Suppressor macrophage treated with lipopolysaccharide for 4 hours (primary cell): Measurements from ENCODE around the gene RARG.
A peak's percentile ranks its signal among the peaks of the same experiment; 100 is the strongest.
"Not testable (repeated sequence)": the region's sequence is repeated elsewhere in the genome, so short reads cannot be mapped to it uniquely, and the experiment has no call there.

ENCODE experiments used
- DNase-seq: peaks from one replicate; pipeline ENCODE4 v3.0.0-alpha.2; 2020

Gene RARG

DNA sequence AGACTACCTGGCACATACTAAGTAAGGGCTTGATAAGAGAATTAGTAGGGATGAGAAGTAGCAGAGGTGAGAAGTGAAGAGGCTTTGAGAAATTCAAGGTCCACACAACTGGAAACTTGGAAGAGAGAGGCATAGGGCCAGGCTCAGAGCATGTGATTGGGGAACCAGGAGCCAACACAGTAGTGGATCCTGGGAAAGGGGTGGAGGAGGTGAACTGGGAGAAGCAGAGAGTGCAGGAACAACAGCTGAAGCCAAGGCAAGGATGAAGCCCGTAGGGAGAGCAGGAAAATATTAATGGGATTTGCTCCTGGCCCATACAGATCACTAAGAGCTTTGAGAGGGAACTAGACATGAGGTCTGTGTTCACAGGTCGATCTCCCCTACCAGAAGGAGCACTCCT, 23.6 kb downstream of the RARG start:
- DNase-seq = no peak

DNA sequence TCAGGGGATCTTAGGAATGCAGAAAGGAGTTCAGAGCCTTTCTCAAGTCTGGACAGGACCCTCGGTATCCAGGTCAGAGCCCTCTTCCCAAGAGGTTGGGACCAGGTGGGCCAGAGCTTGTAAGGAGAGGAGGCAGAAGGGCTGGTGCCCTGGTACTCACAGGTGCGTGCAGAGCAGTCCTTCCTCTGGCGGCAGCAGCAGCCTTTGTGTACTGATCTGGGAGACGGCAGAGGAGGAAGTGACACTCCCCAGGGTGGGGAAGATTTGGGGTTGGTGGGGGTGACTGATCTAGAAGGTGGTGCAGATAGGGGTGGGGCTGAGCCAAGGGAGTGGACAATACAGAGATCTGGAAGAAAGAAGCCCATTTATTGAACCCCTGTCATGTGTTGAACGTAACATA, 25.0 kb downstream of the RARG start, which contains the start of gene ITGB7:
Gene ITGB7 (minus strand): TSS at position 210 of the 400 bp plus-strand sequence. CDS start 6,808 bp downstream, outside the sequence.
- peak; percentile 40 for DNase-seq

DNA sequence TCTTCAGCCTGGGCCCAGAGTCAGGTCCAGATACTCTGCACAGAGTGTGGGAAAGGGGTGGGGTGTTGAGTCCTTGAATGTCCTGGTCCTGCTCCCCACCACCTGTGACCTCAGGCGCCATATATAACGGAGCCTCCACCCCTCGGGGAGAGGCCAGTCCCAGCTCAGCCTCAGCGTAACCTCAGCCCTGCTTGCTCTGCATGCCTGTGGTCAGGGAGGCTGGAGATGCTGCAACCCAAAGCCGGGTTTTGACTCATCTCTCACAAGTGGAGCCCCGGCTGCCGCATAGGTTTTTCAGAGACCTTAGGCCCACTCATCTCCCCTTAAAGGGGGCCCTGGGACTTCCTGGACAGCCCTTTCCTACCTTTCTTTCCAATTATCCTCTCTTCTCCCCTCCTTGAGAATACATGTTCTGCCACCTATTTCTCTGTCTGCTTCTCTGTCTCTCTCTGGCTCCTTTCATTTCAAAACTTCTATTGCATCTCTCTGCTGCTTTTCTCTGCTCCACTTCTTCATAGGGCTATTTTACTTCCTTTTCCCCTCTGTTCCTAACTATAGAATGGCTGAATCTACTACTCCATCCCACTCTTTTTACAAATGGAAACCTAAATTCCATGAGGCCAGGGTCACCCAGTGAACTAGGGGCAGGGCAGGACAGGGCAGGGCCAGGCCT, 26.1 kb downstream of the RARG start:
- peak; percentile 87 for DNase-seq

- DNase-seq = peak; percentile 76
These were observed 27.7 kb downstream of the RARG start for GRCh38 chr12:53204351-53204750.

DNA sequence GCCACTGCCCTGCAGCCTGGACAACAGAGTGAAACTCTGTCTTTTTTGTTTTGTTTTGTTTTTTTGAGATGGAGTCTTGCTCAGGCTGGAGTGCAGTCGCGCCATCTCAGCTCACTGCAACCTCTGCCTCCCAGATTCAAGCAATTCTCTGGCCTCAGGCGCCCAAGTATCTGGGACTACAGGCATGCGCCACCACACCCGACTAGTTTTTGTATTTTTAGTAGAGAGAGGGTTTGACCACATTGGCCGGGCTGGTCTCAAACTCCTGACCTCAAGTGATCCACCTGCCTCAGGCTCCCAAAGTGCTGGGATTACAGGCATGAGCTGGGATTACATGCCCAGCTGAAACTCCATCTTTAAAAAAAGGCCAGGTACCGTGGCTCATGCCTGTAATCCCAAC, 29.7 kb downstream of the RARG start:
- not testable (repeated sequence) for DNase-seq

- DNase-seq = no peak
These were observed 30.4 kb downstream of the RARG start for GRCh38 chr12:53201639-53202038.

GRCh38 chr12:53201177-53201541, 30.9 kb downstream of the RARG start:
- no peak for DNase-seq

DNA sequence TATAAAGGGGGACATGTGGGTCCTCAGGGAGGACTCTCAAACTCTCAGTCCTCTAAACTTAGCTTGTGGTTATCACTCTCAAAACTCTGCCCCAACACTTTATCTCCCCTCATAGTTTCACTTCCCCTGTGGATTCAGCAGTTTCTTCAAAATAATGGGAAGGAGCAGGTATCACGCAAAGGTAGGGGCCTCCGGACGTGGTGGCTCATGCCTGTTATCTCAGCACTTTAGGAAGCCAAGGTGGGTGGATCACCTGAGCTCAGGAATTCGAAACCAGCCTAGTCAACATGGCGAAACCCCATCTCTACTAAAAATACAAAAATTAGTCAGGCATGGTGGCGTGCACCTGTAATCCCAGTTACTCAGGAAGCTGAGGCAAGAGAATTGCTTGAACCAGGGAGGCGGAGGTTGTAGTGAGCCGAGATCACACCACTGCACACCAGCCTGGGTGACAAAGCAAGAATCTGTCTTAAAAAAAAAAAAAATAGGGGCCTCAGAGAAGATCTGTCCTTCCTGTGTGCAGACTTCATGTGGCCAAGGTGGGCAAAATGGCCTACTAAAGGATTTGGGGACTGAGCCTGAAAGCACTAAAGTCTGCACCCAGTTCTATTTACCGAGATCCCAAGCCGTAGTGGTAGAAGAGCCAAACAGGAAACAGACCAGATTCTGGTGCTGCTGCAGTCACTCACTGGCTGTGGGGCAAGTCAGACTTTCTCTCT, 31.4 kb downstream of the RARG start:
- peak; percentile 50 for DNase-seq

DNA sequence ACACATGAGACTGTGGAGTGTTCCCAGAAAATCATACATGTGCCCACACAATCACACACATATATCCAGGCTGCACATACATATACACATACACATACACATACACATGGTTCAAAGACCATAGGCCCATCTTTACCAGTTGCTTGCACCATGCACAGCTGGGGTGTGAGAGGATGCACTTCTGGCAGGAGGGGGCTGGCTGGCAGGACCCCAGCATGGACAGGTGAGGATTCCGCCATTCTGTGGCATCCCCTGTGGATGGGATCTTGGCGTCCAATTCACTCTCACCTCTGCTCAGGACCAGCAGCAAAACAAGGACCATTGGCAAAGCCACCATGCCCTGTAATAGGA, 31.9 kb downstream of the RARG start:
- no peak for DNase-seq

- no peak for DNase-seq
These were observed 32.3 kb downstream of the RARG start for GRCh38 chr12:53199700-53200099.

GRCh38 chr12:53198486-53199110, 33.4 kb downstream of the RARG start:
- no peak for DNase-seq

DNA sequence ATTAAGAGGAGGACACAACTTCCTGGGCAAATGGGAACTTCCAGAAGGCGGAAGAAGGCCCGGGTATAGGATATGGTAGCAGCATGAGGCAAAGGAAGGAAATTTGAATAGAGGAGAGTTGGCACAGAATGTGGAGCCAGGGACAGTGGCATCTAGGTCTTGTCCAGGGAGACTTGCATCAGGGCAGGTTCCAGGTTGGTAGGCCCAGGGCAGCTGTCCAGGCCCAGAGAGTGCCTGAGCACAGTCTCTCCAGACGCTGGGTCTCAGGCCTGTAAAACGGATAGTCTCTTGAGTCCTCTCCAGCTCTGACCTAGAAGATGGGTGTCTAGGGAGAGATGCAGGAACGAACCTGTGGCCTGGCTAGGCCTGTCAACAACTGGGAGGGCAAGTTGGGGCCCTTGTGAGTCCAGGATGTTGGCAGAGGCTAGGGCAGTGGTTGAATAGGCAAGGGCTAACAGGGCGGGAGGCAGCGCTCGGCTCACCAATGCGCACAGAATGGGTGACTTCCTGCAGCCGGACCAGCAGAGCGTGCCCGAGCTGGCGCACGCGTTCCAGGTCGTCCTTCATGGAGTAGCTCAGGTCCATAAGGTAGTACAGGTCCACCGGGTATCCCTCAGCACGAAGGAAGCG, 34.9 kb downstream of the RARG start:
- DNase-seq = no peak

DNA sequence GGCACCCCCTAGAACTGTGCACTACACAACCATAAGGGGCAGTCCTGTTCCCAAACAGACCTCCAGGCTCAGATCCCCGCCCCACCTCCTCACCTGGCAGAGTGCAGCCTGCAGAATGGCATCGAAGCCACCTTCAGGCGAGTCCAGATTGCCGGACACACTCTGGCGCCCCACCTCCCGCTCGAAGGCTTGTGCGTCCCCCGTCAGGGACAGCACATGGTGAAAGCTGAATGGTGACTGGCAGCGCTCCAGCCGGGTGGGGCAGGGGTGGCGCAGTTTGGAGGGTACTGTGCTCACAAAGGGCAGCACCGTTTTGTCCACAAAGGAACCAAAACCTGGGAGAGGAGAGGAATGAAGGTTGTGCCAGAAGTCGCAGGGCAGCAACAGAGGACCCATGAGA, 35.5 kb downstream of the RARG start:
- no peak for DNase-seq

DNA sequence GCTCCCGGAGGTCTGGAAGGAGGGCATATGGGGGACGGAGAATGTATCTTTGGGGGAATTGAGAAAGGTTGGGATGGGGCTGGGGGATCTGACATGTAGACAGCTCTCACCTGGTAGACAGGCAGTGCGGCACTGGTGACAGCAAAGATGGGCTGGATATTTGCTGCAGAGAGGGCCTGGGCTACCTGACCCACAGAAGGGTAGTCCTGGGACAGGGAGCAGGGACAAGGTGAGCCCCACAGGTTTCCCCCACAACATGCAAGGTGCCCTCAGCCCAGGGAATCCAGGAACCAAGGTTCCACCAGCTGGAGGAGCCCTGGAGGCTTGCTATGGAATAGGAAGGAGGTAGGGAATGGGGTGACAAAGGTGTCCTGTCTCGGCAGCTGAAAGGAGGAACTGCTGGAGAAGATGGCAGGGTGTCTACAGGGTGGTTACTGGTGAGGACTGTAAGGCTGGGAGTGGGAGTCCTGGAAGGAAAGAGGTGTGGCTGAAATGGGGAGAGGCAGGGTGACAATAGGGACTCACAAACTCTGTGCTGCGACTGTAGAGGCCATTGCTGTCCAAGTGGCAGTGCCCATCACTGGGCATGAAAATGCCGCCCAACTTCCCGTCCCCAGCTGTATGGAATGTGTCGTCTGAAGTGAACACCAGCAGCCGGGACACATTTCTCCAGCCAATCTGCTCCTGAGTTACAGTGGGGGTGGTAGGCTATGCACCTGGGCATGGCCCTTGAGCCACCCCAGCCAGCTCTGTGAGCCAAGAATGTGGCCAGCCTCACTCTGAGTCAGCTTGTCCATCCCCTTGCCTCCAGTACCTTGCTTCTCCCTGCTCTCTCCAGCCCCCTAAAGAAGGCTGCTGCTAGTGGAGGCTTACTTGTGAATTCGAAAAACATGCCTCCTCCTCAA, 36.2 kb downstream of the RARG start:
- no peak for DNase-seq

- no peak for DNase-seq
These were observed 37.0 kb downstream of the RARG start for GRCh38 chr12:53194973-53195372.

DNA sequence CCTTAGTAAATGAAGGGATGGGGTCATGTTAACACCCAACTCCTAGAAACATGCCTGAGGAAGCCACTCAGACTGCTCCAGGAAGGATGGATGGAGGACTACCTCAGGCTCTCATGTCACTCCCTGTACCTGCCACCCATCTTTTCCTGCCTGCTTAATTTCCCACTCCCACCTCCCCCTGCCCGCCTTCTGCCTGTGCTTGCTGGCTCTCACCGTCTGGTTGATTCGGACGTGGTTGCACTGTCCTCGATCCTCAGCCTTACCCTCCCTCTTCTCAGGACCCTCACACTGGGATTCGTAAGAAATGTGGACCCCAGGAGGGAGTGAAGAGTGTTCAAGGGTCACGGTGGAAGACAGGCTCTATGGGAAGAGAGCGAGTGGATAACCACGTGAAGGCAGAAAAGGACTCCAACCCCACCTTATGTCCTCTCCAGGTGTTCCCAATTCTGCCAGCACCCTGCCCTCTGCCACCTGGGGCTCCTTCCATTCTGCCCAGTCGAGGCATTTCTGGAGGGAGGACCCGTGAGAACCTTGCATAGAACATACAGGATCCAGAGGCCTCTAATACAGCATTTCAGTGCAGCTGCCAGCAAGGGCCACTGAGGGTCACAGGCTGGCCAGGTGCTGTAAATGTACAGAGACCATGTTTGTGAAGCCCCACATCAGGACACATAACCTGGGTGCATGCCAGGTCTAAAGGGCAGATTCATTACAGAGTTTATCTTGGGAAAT, 37.9 kb downstream of the RARG start:
- DNase-seq = no peak

GRCh38 chr12:53193040-53193439, 39.0 kb downstream of the RARG start:
- no peak for DNase-seq

- no peak for DNase-seq
These were observed 39.4 kb downstream of the RARG start for GRCh38 chr12:53192531-53193021.

DNA sequence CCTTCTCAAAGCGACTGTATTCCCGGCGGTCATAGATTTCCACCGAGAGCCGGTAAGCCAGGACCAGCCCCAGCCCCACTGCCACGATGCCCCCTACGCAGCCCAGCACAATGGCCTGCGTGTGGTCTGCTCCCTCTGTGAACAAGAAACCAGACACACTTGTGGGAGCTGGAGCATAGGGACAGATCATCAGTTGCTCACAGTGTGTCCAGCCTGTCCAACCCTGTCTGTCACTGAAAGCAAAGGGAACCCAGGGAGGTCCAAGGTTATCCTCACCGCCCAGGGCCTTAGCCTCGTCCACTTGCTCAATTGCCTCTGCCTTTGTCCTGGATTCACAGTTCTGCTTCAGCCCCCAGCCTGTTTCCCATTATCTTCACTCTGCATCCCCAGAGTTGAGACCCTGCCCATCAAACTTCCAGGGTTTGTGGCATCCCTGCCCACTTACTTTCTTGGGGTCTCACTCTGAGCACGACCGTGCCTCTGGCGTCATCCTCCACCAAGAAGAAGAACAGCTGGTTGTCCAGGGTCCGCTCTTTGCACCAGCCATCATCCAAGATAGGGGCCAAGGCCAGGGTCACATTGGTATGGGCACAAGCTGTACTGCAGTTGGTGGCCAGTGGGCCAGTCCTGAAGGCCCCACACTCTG, 40.0 kb downstream of the RARG start:
- no peak for DNase-seq

DNA sequence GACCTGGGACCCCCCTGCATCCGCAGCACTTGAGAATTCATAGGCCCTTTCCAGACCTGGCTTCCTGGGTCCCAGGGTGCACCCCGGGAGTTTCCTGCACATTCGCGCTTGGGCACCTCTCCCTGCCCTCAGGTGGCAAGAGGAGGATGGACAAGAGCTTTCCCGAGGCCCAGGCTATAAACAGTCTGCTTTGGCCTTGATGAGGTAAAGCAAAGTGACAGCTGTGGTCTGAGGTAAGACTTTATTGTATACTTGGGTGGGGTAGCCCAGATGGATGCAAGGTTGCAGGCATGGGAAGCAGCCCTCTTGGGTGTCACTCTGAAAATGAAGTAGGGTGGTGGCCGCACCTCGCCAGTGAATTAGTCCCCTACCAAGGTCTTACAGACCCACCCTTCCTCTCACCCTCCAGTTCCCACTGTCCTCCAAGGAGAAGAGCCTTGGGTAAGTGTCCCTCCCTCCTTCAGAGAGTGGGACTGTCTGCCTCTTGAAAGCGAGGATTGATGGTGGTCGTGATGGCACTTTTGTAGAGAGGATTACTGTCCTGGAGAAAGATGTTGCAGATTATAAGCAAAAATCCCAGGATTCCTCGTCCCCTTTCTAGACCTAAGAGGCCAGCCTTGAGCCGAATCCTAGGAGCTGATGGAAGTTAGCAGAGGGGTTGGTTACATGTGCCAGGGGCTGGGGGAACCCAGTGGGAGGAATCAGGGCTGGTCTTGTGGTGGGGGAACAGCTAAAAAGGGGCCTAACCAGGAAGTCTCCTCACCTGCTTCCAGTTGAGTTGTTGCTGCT, 40.7 kb downstream of the RARG start:
- DNase-seq = no peak
